Fibroblast of lung (primary cell): ENCODE data around the gene CCDC174.

ENCODE experiments used
- CTCF ChIP-seq, 2 donors: IDR thresholded peaks in 1 of 2; conservative IDR thresholded peaks in 1 of 2; 1 replicate in 1 of 2; 2 replicates in 1 of 2; pipeline ENCODE4 v1.5.1; 2011 to 2012; ENCODE audit warnings: low read length in 2 of 2, control low read depth in 1 of 2, inconsistent platforms in 1 of 2, low read depth in 1 of 2, mild to moderate bottlenecking in 1 of 2
- EZH2 ChIP-seq: IDR thresholded peaks from 2 replicates; pipeline ENCODE4 v1.5.1; 2012; ENCODE audit warnings: low read length, control low read depth, mild to moderate bottlenecking; ENCODE audit errors: missing control alignments

DNA sequence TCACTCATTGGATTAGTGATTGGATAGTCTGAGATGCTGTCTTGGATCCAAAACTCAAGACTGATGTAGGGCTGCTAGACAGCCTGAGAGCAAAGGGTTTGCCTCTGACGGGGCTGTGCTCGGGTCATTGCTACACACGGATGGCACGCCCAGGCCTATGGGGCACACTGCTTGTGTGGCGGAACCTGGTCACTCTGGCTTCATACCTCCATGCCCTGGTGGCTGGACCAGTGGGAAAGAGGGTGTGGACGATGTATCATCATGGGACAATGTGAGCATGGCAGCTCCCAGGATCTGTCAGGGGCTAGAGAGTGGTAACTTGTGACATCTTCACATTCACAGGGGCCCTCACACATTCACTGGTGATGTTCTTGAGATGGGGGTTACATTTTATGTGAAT, 18.1 kb upstream of the CCDC174 start:
- TF ChIP-seq CTCF (conservative IDR thresholded peaks at IDR 0.05 in 1 of 2, IDR thresholded peaks at IDR 0.05 in 1 of 2; ENCODE audit: low read depth in 1 of 2, low read length in 2 of 2): no peak
- no peak for TF ChIP-seq EZH2
